Activated naive CD8-positive, alpha-beta T cell (primary cell): ENCODE results near the gene FAM216B.
"Not testable (repeated sequence)": the region's sequence is repeated elsewhere in the genome, so short reads cannot be mapped to it uniquely, and the experiment has no call there.

Source experiments
- H3K27ac Mint-ChIP-seq: one replicate; pipeline ENCODE4 v1.8.0; 2021; ENCODE audit warnings: mixed read lengths
- H3K27me3 Mint-ChIP-seq: one replicate; pipeline ENCODE4 v1.8.0; 2021; ENCODE audit warnings: mixed read lengths
- H3K36me3 Mint-ChIP-seq: one replicate; pipeline ENCODE4 v1.8.0; 2021; ENCODE audit warnings: mixed read lengths
- H3K4me1 Mint-ChIP-seq: one replicate; pipeline ENCODE4 v1.8.0; 2021; ENCODE audit warnings: low read depth, mixed read lengths
- H3K4me3 Mint-ChIP-seq: one replicate; pipeline ENCODE4 v1.8.0; 2021; ENCODE audit warnings: mild to moderate bottlenecking, mixed read lengths
- H3K9me3 Mint-ChIP-seq: one replicate; pipeline ENCODE4 v1.8.0; 2021; ENCODE audit warnings: low read depth, mixed read lengths

FAM216B gene

GRCh38 chr13:42760951-42761350 lies 20.4 kb upstream of the FAM216B start:
- Mint-ChIP-seq H3K4me1 (peaks cover 3% of the 10 kb centered on the region), H3K27me3 (peaks cover 4% of the 10 kb centered on the region), H3K36me3 (no peaks in the 10 kb centered on the region), H3K4me3 (no peak overlapping the region), H3K9me3 (no peaks in the 10 kb centered on the region), H3K27ac (no peak overlapping the region)

GRCh38 chr13:42762251-42762650 lies 19.1 kb upstream of the FAM216B start:
- Mint-ChIP-seq H3K27ac (no peak overlapping the region), H3K4me3 (no peak overlapping the region)

GRCh38 chr13:42762917-42763316 lies 18.5 kb upstream of the FAM216B start:
- no peaks in the 10 kb centered on the region for H3K36me3 Mint-ChIP-seq
- no peaks in the 10 kb centered on the region for H3K9me3 Mint-ChIP-seq
- H3K27me3 Mint-ChIP-seq = peaks cover 4% of the 10 kb centered on the region
- peaks cover 3% of the 10 kb centered on the region for H3K4me1 Mint-ChIP-seq
- no peak overlapping the region for H3K4me3 Mint-ChIP-seq
- H3K27ac Mint-ChIP-seq = no peak overlapping the region

More at GRCh38 chr13:42762251-42762650, 19.1 kb upstream of the FAM216B start:
- H3K9me3 Mint-ChIP-seq = no peaks in the 10 kb centered on the region
- no peaks in the 10 kb centered on the region for H3K36me3 Mint-ChIP-seq
- peaks cover 4% of the 10 kb centered on the region for H3K27me3 Mint-ChIP-seq
- H3K4me1 Mint-ChIP-seq = peaks cover 3% of the 10 kb centered on the region

GRCh38 chr13:42766016-42766415 lies 15.4 kb upstream of the FAM216B start:
- peaks cover 3% of the 10 kb centered on the region for H3K4me1 Mint-ChIP-seq
- no peak overlapping the region for H3K27ac Mint-ChIP-seq
- no peak overlapping the region for H3K4me3 Mint-ChIP-seq
- no peaks in the 10 kb centered on the region for H3K9me3 Mint-ChIP-seq
- H3K27me3 Mint-ChIP-seq = peaks cover 5% of the 10 kb centered on the region
- H3K36me3 Mint-ChIP-seq = no peaks in the 10 kb centered on the region

- no peak overlapping the region for H3K27ac Mint-ChIP-seq
- H3K9me3 Mint-ChIP-seq = no peaks in the 10 kb centered on the region
- H3K4me1 Mint-ChIP-seq = no peaks in the 10 kb centered on the region
- H3K4me3 Mint-ChIP-seq = no peak overlapping the region
- peaks cover 5% of the 10 kb centered on the region for H3K27me3 Mint-ChIP-seq
- H3K36me3 Mint-ChIP-seq = no peaks in the 10 kb centered on the region
Measured at GRCh38 chr13:42769650-42770049, 11.7 kb upstream of the FAM216B start.

GRCh38 chr13:42776558-42776957 lies 4.8 kb upstream of the FAM216B start:
- H3K27me3 Mint-ChIP-seq, H3K27ac Mint-ChIP-seq, H3K4me3 Mint-ChIP-seq, H3K9me3 Mint-ChIP-seq, H3K4me1 Mint-ChIP-seq, H3K36me3 Mint-ChIP-seq: not testable (repeated sequence)

- H3K4me3 Mint-ChIP-seq = no peak overlapping the region
- no peaks in the 10 kb centered on the region for H3K36me3 Mint-ChIP-seq
- H3K4me1 Mint-ChIP-seq = no peaks in the 10 kb centered on the region
- no peak overlapping the region for H3K27ac Mint-ChIP-seq
- H3K27me3 Mint-ChIP-seq = peaks cover 13% of the 10 kb centered on the region
- no peaks in the 10 kb centered on the region for H3K9me3 Mint-ChIP-seq
Measured at GRCh38 chr13:42777467-42777866, 3.9 kb upstream of the FAM216B start.

- Mint-ChIP-seq H3K9me3 (no peaks in the 10 kb centered on the region), H3K27me3 (peaks cover 13% of the 10 kb centered on the region), H3K4me1 (no peaks in the 10 kb centered on the region), H3K4me3 (no peak overlapping the region), H3K27ac (no peak overlapping the region), H3K36me3 (no peaks in the 10 kb centered on the region)
Measured at GRCh38 chr13:42780044-42780443, 1.3 kb upstream of the FAM216B start.

- H3K4me1 Mint-ChIP-seq = no peaks in the 10 kb centered on the region
- H3K9me3 Mint-ChIP-seq = no peaks in the 10 kb centered on the region
- H3K4me3 Mint-ChIP-seq = no peak overlapping the region
- no peaks in the 10 kb centered on the region for H3K36me3 Mint-ChIP-seq
- peaks cover 2% of the 10 kb centered on the region for H3K27me3 Mint-ChIP-seq
- no peak overlapping the region for H3K27ac Mint-ChIP-seq
Measured at GRCh38 chr13:42786715-42787114, 5.3 kb downstream of the FAM216B start.

GRCh38 chr13:42788601-42789000 lies 7.2 kb downstream of the FAM216B start:
- H3K27ac Mint-ChIP-seq = no peak overlapping the region
- no peaks in the 10 kb centered on the region for H3K9me3 Mint-ChIP-seq
- no peaks in the 10 kb centered on the region for H3K36me3 Mint-ChIP-seq
- H3K4me1 Mint-ChIP-seq = no peaks in the 10 kb centered on the region
- H3K4me3 Mint-ChIP-seq = no peak overlapping the region
- H3K27me3 Mint-ChIP-seq = no peaks in the 10 kb centered on the region

GRCh38 chr13:42792154-42792553 lies 10.8 kb downstream of the FAM216B start:
- Mint-ChIP-seq H3K9me3 (no peaks in the 10 kb centered on the region), H3K36me3 (no peaks in the 10 kb centered on the region), H3K27ac (no peak overlapping the region), H3K4me3 (no peak overlapping the region), H3K27me3 (peaks cover 5% of the 10 kb centered on the region), H3K4me1 (no peaks in the 10 kb centered on the region)

GRCh38 chr13:42794577-42795275 lies 13.3 kb downstream of the FAM216B start:
- no peak overlapping the region for H3K4me3 Mint-ChIP-seq
- no peaks in the 10 kb centered on the region for H3K4me1 Mint-ChIP-seq
- no peaks in the 10 kb centered on the region for H3K36me3 Mint-ChIP-seq
- no peak overlapping the region for H3K27ac Mint-ChIP-seq
- no peaks in the 10 kb centered on the region for H3K9me3 Mint-ChIP-seq
- H3K27me3 Mint-ChIP-seq = peaks cover 8% of the 10 kb centered on the region

- no peaks in the 10 kb centered on the region for H3K36me3 Mint-ChIP-seq
- no peaks in the 10 kb centered on the region for H3K9me3 Mint-ChIP-seq
- no peak overlapping the region for H3K4me3 Mint-ChIP-seq
- H3K27me3 Mint-ChIP-seq = peaks cover 8% of the 10 kb centered on the region
- no peak overlapping the region for H3K27ac Mint-ChIP-seq
- H3K4me1 Mint-ChIP-seq = no peaks in the 10 kb centered on the region
Measured at GRCh38 chr13:42795666-42796065, 14.3 kb downstream of the FAM216B start.

- Mint-ChIP-seq H3K36me3 (no peaks in the 10 kb centered on the region), H3K4me3 (no peak overlapping the region), H3K9me3 (no peaks in the 10 kb centered on the region), H3K27me3 (peaks cover 8% of the 10 kb centered on the region), H3K27ac (no peak overlapping the region), H3K4me1 (no peaks in the 10 kb centered on the region)
Measured at GRCh38 chr13:42796747-42797356, 15.5 kb downstream of the FAM216B start.

- Mint-ChIP-seq H3K27me3 (peaks cover 8% of the 10 kb centered on the region), H3K9me3 (no peaks in the 10 kb centered on the region), H3K36me3 (no peaks in the 10 kb centered on the region), H3K4me3 (no peak overlapping the region), H3K27ac (no peak overlapping the region), H3K4me1 (no peaks in the 10 kb centered on the region)
Measured at GRCh38 chr13:42798118-42798517, 16.7 kb downstream of the FAM216B start.

- Mint-ChIP-seq H3K27ac (no peak overlapping the region), H3K27me3 (peaks cover 5% of the 10 kb centered on the region), H3K36me3 (no peaks in the 10 kb centered on the region), H3K9me3 (no peaks in the 10 kb centered on the region), H3K4me3 (no peak overlapping the region), H3K4me1 (no peaks in the 10 kb centered on the region)
Measured at GRCh38 chr13:42800109-42800643, 18.8 kb downstream of the FAM216B start.
